ENCODE data around the gene C2orf74.
A peak's percentile ranks its signal among the peaks of the same experiment; 100 is the strongest.
"Not testable (repeated sequence)": the region's sequence is repeated elsewhere in the genome, so short reads cannot be mapped to it uniquely, and the experiment has no call there.

Gene C2orf74

DNA sequence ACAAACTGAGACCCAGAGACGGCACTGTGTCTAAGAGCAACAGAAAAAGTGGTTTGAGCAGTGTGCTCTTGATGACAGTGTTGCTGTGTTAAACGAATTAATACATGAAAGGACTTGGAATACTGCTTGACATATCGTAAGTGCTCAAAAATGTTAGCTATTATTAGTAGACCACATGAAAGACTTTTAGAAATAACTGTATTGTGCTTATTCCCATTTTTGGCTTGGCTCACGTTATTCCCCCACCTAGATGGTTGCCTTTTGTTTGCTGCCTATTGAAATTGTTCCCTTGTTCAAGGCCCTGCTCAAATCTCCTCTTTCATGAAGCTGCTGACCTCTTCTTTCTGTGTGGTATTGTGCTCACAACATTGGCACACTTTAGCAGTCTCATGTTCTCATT is 27.8 kb upstream of the C2orf74 start:
- Mint-ChIP-seq H3K9me3 (no peaks in the 10 kb centered on the region), H3K4me3 (no peak overlapping the region), H3K4me1 (no peaks in the 10 kb centered on the region), H3K36me3 (ENCODE audit: low read depth) (no peaks in the 10 kb centered on the region), H3K27ac (no peak overlapping the region), H3K27me3 (ENCODE audit: low read depth) (no peaks in the 10 kb centered on the region)
- TF ChIP-seq, protein P1, sequence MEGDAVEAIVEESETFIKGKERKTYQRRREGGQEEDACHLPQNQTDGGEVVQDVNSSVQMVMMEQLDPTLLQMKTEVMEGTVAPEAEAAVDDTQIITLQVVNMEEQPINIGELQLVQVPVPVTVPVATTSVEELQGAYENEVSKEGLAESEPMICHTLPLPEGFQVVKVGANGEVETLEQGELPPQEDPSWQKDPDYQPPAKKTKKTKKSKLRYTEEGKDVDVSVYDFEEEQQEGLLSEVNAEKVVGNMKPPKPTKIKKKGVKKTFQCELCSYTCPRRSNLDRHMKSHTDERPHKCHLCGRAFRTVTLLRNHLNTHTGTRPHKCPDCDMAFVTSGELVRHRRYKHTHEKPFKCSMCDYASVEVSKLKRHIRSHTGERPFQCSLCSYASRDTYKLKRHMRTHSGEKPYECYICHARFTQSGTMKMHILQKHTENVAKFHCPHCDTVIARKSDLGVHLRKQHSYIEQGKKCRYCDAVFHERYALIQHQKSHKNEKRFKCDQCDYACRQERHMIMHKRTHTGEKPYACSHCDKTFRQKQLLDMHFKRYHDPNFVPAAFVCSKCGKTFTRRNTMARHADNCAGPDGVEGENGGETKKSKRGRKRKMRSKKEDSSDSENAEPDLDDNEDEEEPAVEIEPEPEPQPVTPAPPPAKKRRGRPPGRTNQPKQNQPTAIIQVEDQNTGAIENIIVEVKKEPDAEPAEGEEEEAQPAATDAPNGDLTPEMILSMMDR (IDR thresholded peaks at IDR 0.05; ENCODE audit: unreplicated experiment in 3 of 3): no peak

- H3K9me3 Mint-ChIP-seq: no peaks in the 10 kb centered on the region
- no peaks in the 10 kb centered on the region for H3K27me3 Mint-ChIP-seq (ENCODE audit: low read depth)
- TF ChIP-seq, protein P1 (IDR thresholded peaks at IDR 0.05; ENCODE audit: unreplicated experiment in 3 of 3): peak; percentile 38 to 40 (median 38)
- H3K4me3 Mint-ChIP-seq: no peak overlapping the region
- peak overlapping the region in 1 of 3 experiments; percentile 47 for H3K27ac Mint-ChIP-seq
- no peaks in the 10 kb centered on the region for H3K4me1 Mint-ChIP-seq
- H3K36me3 Mint-ChIP-seq (ENCODE audit: low read depth): no peaks in the 10 kb centered on the region
These were observed 26.5 kb upstream of the C2orf74 start for GRCh38 chr2:61135510-61135909.

- TF ChIP-seq, protein P1 (IDR thresholded peaks at IDR 0.05; ENCODE audit: unreplicated experiment in 3 of 3): no peak
- Mint-ChIP-seq H3K36me3 (ENCODE audit: low read depth) (peaks cover 3% of the 10 kb centered on the region), H3K27ac (no peak overlapping the region), H3K27me3 (ENCODE audit: low read depth) (no peaks in the 10 kb centered on the region), H3K4me1 (no peaks in the 10 kb centered on the region), H3K4me3 (no peak overlapping the region), H3K9me3 (no peaks in the 10 kb centered on the region)
These were observed 23.1 kb upstream of the C2orf74 start for GRCh38 chr2:61138859-61139258.

GRCh38 chr2:61141151-61141550 is 20.8 kb upstream of the C2orf74 start:
- H3K4me1 Mint-ChIP-seq: peaks cover 6% of the 10 kb centered on the region
- TF ChIP-seq, protein P1 (IDR thresholded peaks at IDR 0.05; ENCODE audit: unreplicated experiment in 3 of 3): no peak

DNA sequence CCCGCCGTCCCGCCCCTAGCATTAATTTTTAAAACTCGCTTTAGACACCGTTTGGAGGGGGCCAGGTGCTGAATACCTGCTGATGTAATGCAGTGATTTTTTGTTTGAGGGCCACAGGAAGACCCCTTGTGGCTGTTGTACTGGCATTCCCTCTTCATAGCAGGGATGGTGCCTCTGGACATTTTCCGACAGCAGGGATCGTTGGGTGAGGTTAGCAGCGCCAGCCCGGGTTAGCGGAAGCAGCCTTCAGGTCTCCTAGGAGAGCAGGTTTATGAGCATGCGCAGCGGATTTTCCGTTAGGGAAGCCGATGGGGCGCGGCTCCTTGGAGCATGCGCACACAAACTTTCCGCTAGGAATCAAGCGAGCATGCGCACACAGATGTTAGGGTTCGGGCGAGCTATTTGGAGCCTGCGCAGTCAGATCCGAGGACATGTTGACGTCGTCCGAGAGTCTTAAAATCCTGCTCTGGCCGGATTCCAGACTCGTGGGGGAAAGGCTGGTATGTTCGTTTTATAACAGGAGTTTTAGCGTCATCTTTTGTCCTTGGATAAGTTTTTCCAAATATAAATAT is 17.2 kb upstream of the C2orf74 start:
- Mint-ChIP-seq H3K27me3 (ENCODE audit: low read depth) (no peaks in the 10 kb centered on the region), H3K27ac (peak overlapping the region; percentile 87 to 92 (median 89)), H3K36me3 (ENCODE audit: low read depth) (peaks cover 20% of the 10 kb centered on the region), H3K4me3 (peak overlapping the region; percentile 83 to 90 (median 87)), H3K9me3 (peaks cover 4% of the 10 kb centered on the region), H3K4me1 (peaks cover 6% of the 10 kb centered on the region)
- TF ChIP-seq, protein P1 (IDR thresholded peaks at IDR 0.05; ENCODE audit: unreplicated experiment in 3 of 3): no peak

More at GRCh38 chr2:61141151-61141550, 20.8 kb upstream of the C2orf74 start:
- Mint-ChIP-seq H3K9me3 (peaks cover 4% of the 10 kb centered on the region), H3K27me3 (ENCODE audit: low read depth) (no peaks in the 10 kb centered on the region), H3K4me3 (peak overlapping the region in 1 of 3 experiments; percentile 12), H3K27ac (no peak overlapping the region), H3K36me3 (ENCODE audit: low read depth) (peaks cover 9% of the 10 kb centered on the region)

- TF ChIP-seq, protein P1 (IDR thresholded peaks at IDR 0.05; ENCODE audit: unreplicated experiment in 3 of 3): no peak
- H3K27me3 Mint-ChIP-seq (ENCODE audit: low read depth): no peaks in the 10 kb centered on the region
- H3K27ac Mint-ChIP-seq: peak overlapping the region in 1 of 3 experiments; percentile 16
- peaks cover 4% of the 10 kb centered on the region for H3K9me3 Mint-ChIP-seq
- H3K4me3 Mint-ChIP-seq: peak overlapping the region; percentile 63 to 70 (median 63)
- peaks cover 6% of the 10 kb centered on the region for H3K4me1 Mint-ChIP-seq
- peaks cover 31% of the 10 kb centered on the region for H3K36me3 Mint-ChIP-seq (ENCODE audit: low read depth)
These were observed 16.0 kb upstream of the C2orf74 start for GRCh38 chr2:61145990-61146389.

GRCh38 chr2:61148091-61148490 is 13.9 kb upstream of the C2orf74 start:
- H3K27me3 Mint-ChIP-seq (ENCODE audit: low read depth): not testable (repeated sequence)

More at GRCh38 chr2:61148091-61148490, 13.9 kb upstream of the C2orf74 start:
- H3K27ac Mint-ChIP-seq, H3K4me1 Mint-ChIP-seq, H3K9me3 Mint-ChIP-seq, H3K4me3 Mint-ChIP-seq: not testable (repeated sequence)
- peaks cover 37% of the 10 kb centered on the region for H3K36me3 Mint-ChIP-seq (ENCODE audit: low read depth)
